PC-3 (cell line): ENCODE measurements around the gene WHRN. TPM values are rescaled to one million over a fixed set of nuclear protein-coding genes. Genes with fewer than 3 reads are reported as not detected.

Source experiments
- ATAC-seq: fragments of 200-7000 bp; cut with Tn5 transposase; 2 replicates; pipeline ENCODE4 v1.9.1; 2020; ENCODE audit warnings: mild to moderate bottlenecking, moderate library complexity
- BruUV-seq: library from RNA; stranded (reverse); fragments of 400-500 nt; replicated peaks from 2 replicates; lab custom pipeline; 2021; lab: Mats Ljungman, UMichigan
- CTCF ChIA-PET: fragments of 300-600 bp; sonication (Branson Sonifier 250); formaldehyde crosslinking; loops from one replicate; lab custom pipeline; 2022; ENCODE audit warnings: antibody characterized with exemption; lab: Charles Lee
- POLR2A ChIA-PET: fragments of 300-600 bp; sonication (Branson Sonifier 250); formaldehyde crosslinking; loops from one replicate; lab custom pipeline; 2022; ENCODE audit warnings: antibody characterized with exemption; ENCODE audit not compliant: unreplicated experiment; lab: Charles Lee
- DNase-seq: peaks from one replicate; pipeline ENCODE4 v3.0.0-alpha.2; 2015
- H2AFZ ChIP-seq: fragments of 300-600 bp; sonication (generic); 2 replicates; pipeline ENCODE4 v1.6.0; 2016; ENCODE audit warnings: antibody characterized with exemption, low read length
- H3F3A ChIP-seq: fragments of 300-600 bp; sonication (generic); one replicate; pipeline ENCODE4 v1.6.0; 2017; ENCODE audit warnings: antibody characterized with exemption, low read length, control low read depth, mild to moderate bottlenecking; ENCODE audit not compliant: unreplicated experiment
- H3K27ac ChIP-seq: fragments of 300-600 bp; sonication (generic); 2 replicates; pipeline ENCODE4 v1.5.1; 2016; ENCODE audit warnings: mild to moderate bottlenecking, low read length
- H3K27me3 ChIP-seq: fragments of 300-600 bp; sonication (generic); 2 replicates; pipeline ENCODE4 v1.6.1; 2016; ENCODE audit warnings: low read length, mixed read lengths
- H3K36me3 ChIP-seq: fragments of 300-600 bp; sonication (generic); 2 replicates; pipeline ENCODE4 v1.6.1; 2016; ENCODE audit warnings: low read depth, mixed run types, low read length, mixed read lengths
- H3K4me1 ChIP-seq: fragments of 300-600 bp; sonication (generic); 2 replicates; pipeline ENCODE4 v1.5.1; 2016; ENCODE audit warnings: low read length; ENCODE audit not compliant: insufficient read depth
- H3K4me2 ChIP-seq: fragments of 300-600 bp; sonication (generic); 2 replicates; pipeline ENCODE4 v1.6.0; 2016; ENCODE audit warnings: low read length
- H3K4me3 ChIP-seq: fragments of 300-600 bp; sonication (generic); 2 replicates; pipeline ENCODE4 v1.5.1; 2016; ENCODE audit warnings: mild to moderate bottlenecking, low read length, mixed read lengths
- H3K79me2 ChIP-seq: fragments of 300-600 bp; sonication (generic); 2 replicates; pipeline ENCODE4 v1.6.1; 2017; ENCODE audit warnings: low read length, mixed read lengths
- H3K9ac ChIP-seq: fragments of 300-600 bp; sonication (generic); 2 replicates; pipeline ENCODE4 v1.6.0; 2016; ENCODE audit warnings: mild to moderate bottlenecking, low read length
- H3K9me2 ChIP-seq: fragments of 300-600 bp; sonication (generic); replicated peaks from 2 replicates; pipeline ENCODE4 v1.6.1; 2016; ENCODE audit warnings: mixed run types, low read length, mixed read lengths
- H3K9me3 ChIP-seq: fragments of 300-600 bp; sonication (generic); 2 replicates; pipeline ENCODE4 v1.6.1; 2016; ENCODE audit warnings: low read length, mixed read lengths
- H4K20me1 ChIP-seq: fragments of 300-600 bp; sonication (generic); 2 replicates; pipeline ENCODE4 v1.6.1; 2016; ENCODE audit warnings: low read length, mixed read lengths
- EZH2 ChIP-seq: fragments of 300-600 bp; sonication (generic); IDR thresholded peaks from one replicate; pipeline ENCODE4 v1.6.1; 2017; ENCODE audit warnings: antibody characterized with exemption, mild to moderate bottlenecking, low read length; ENCODE audit not compliant: unreplicated experiment
- EZH2phosphoT487 ChIP-seq: fragments of 300-600 bp; sonication (generic); IDR thresholded peaks from 2 replicates; pipeline ENCODE4 v1.6.1; 2018; ENCODE audit warnings: mild to moderate bottlenecking, antibody characterized with exemption, low read length, borderline replicate concordance
- intact Hi-C: fragments of 100-400 bp; cut with micrococcal nuclease; formaldehyde crosslinking; loops from 2 replicates; pipeline ENCODE4 v1.9.0; 2023
- total RNA-seq: library from RNA; depleted of rRNA; stranded (reverse); fragments of >200 nt; gene quantifications from 2 replicates; pipeline ENCODE4 v1.2.3, GENCODE V29; 2014
- TF ChIP-seq, protein P1 (sequence below): fragments of 300-600 bp; sonication (generic); conservative IDR thresholded peaks from 2 replicates; pipeline ENCODE4 v1.5.1; 2017; ENCODE audit warnings: antibody characterized with exemption, low read depth, mild to moderate bottlenecking, low read length

Gene WHRN
- total RNA-seq, 1 experiment from 2014 or later, result 10.5 TPM

DNA sequence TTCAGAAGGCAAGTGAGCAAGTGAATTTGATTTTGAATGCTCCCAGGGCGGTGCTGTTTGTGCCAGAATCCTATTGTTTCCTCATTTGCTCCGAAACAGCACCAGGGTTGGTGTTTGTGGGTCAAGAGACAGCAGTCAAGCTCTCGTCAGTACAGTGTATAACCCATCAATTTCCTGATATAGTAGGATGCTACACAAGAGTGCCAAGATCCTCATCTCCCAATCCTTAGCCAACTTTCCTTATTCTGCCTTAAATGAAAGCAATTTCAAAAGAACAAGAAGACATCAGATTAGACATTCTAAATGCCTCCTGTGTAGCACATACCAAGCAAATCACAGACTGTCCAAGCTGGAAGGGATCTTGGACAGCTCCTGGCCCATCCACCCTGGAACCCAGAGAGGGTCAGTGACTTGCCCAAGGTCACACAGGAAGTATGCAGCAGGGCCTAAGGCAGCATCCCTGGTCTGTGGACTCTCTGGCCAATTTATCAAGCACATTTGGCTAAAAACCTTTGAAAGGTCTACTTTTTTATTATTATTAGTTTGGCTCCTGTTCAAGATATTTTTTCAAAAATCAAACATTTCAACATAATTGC is 4.5 kb downstream of the WHRN start:
- intact Hi-C loops, result loop anchor here (5.0 kb wide), 1 partner anchor 152 kb away; no protein-coding TSS in a partner anchor
- BruUV-seq, result no TSS peak
- Histone ChIP-seq H3K79me2 (peaks cover 66% of the 10 kb centered on the region), H2AFZ (no peak overlapping the region), H4K20me1 (no peaks in the 10 kb centered on the region; the same call in 1 of the 2 replicates), H3K27ac (no peak overlapping the region), H3K4me1 (peaks cover 19% of the 10 kb centered on the region), H3K9me3 (no peaks in the 10 kb centered on the region), H3K9me2 (no peaks in the 10 kb centered on the region), H3F3A (no peaks in the 10 kb centered on the region), H3K4me2 (no peak overlapping the region), H3K4me3 (no peak overlapping the region), H3K27me3 (no peaks in the 10 kb centered on the region), H3K36me3 (no peaks in the 10 kb centered on the region), H3K9ac (no peak overlapping the region)
- CTCF ChIA-PET, result no interaction called here
- DNase-seq, result no peak
- TF ChIP-seq, protein P1, sequence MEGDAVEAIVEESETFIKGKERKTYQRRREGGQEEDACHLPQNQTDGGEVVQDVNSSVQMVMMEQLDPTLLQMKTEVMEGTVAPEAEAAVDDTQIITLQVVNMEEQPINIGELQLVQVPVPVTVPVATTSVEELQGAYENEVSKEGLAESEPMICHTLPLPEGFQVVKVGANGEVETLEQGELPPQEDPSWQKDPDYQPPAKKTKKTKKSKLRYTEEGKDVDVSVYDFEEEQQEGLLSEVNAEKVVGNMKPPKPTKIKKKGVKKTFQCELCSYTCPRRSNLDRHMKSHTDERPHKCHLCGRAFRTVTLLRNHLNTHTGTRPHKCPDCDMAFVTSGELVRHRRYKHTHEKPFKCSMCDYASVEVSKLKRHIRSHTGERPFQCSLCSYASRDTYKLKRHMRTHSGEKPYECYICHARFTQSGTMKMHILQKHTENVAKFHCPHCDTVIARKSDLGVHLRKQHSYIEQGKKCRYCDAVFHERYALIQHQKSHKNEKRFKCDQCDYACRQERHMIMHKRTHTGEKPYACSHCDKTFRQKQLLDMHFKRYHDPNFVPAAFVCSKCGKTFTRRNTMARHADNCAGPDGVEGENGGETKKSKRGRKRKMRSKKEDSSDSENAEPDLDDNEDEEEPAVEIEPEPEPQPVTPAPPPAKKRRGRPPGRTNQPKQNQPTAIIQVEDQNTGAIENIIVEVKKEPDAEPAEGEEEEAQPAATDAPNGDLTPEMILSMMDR, result no peak
- no peak for TF ChIP-seq EZH2
- no peak for TF ChIP-seq EZH2phosphoT487
- ATAC-seq, result no peak
- POLR2A ChIA-PET, result no interaction called here

DNA sequence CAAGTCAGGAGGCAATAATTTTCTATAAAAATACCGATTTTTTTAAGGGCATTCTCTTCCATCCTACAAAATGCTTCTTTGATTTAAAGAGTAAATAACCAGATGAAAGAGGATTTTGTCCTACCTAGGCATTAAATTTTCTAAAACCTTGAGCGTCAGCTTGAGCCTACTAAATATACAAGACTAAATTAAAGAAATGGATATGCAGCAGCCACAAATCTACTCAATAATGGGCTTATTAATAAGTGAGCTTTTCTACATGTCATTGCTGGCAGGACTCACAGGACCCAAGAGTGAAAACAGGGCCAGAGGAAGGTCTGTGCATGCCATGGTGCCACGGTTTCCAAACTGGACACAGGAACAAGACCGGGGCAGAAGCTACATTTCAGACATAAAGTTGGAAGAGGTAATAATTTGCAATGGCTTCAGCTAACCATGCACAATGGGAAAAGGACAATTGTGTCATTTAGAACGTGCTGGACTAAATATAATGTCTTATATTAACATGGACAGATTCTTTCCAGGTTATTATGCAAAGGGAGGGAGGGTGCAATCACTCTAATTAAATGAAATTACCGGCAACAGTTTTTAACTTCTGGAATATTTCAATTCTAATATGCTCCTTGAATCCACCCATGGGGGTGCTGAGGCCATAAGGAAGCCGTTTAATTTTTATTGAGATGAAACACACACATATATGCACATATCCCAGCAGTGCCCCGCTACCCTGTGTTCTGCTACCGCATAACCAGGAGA is 5.2 kb downstream of the WHRN start:
- Histone ChIP-seq H3K9ac (no peak overlapping the region), H4K20me1 (no peaks in the 10 kb centered on the region; the same call in 1 of the 2 replicates), H2AFZ (no peak overlapping the region), H3K36me3 (no peaks in the 10 kb centered on the region), H3F3A (no peaks in the 10 kb centered on the region), H3K9me3 (no peaks in the 10 kb centered on the region), H3K4me3 (no peak overlapping the region), H3K79me2 (peaks cover 65% of the 10 kb centered on the region), H3K27me3 (no peaks in the 10 kb centered on the region), H3K4me2 (no peak overlapping the region), H3K9me2 (no peaks in the 10 kb centered on the region), H3K27ac (no peak overlapping the region), H3K4me1 (peaks cover 19% of the 10 kb centered on the region)
- ChIA-PET CTCF (no interaction called here), POLR2A (no interaction called here)
- DNase-seq, result no peak
- no peak for ATAC-seq
- TF ChIP-seq EZH2phosphoT487 (no peak), EZH2 (no peak)
- TF ChIP-seq, protein P1, result no peak
- intact Hi-C loops, result loop anchor here (5.0 kb wide), 1 partner anchor 152 kb away; no protein-coding TSS in a partner anchor
- no TSS peak for BruUV-seq

DNA sequence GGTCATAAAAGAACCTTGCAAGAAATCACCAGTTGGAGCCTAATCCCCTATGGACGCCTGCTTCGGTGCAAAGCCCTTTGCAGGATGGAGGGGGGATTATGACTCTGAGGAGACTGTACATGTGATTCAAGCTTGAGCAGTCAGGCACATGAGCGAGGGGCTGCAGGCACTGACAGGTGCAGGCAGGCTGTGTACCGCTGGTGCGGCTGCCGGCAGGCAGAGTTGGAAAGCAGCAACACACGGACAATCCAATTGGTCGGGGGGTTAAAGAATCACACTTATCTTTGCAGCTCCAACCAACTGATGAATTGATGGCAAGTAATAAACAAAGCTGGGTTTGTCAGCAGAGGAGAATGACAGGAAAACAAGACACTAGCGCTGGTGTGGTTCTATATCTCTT is 5.7 kb downstream of the WHRN start:
- H3K9me2 ChIP-seq, result no peaks in the 10 kb centered on the region
- H3K79me2 ChIP-seq, result peaks cover 59% of the 10 kb centered on the region
- ATAC-seq, result no peak
- H3K4me1 ChIP-seq, result peaks cover 19% of the 10 kb centered on the region
- H2AFZ ChIP-seq, result no peak overlapping the region
- intact Hi-C loops, result no loop called here
- no peak overlapping the region for H3K27ac ChIP-seq
- no peak for DNase-seq
- H4K20me1 ChIP-seq, result no peaks in the 10 kb centered on the region; the same call in 1 of the 2 replicates
- no peak overlapping the region for H3K4me2 ChIP-seq
- H3F3A ChIP-seq, result no peaks in the 10 kb centered on the region
- no peak overlapping the region for H3K4me3 ChIP-seq
- ChIA-PET POLR2A (no interaction called here), CTCF (no interaction called here)
- no peaks in the 10 kb centered on the region for H3K9me3 ChIP-seq
- no peaks in the 10 kb centered on the region for H3K36me3 ChIP-seq
- H3K27me3 ChIP-seq, result no peaks in the 10 kb centered on the region
- H3K9ac ChIP-seq, result no peak overlapping the region
- no TSS peak for BruUV-seq
- TF ChIP-seq EZH2, result no peak
- no peak for TF ChIP-seq EZH2phosphoT487
- TF ChIP-seq, protein P1, result no peak
